Fibroblast of the conjunctiva (primary cell): ENCODE results near the gene SP140.
"Not testable (repeated sequence)": the region's sequence is repeated elsewhere in the genome, so short reads cannot be mapped to it uniquely, and the experiment has no call there.

ENCODE experiments used
- DNase-seq: peaks from one replicate; pipeline ENCODE4 v3.0.0-alpha.2; 2010; ENCODE audit warnings: low read depth

The SP140 gene

GRCh38 chr2:230326453-230327417 lies 101.2 kb downstream of the SP140 start, which contains the start of gene SP140L:
TSS of gene SP140L (plus strand) at chr2:230327193. CDS start at chr2:230327270, 77 bp downstream.
- DNase-seq: peak; percentile 62

- no peak for DNase-seq
These were observed 102.0 kb downstream of the SP140 start for GRCh38 chr2:230327418-230328154.

GRCh38 chr2:230328155-230328458 lies 102.6 kb downstream of the SP140 start:
- no peak for DNase-seq

GRCh38 chr2:230329946-230330605 lies 104.5 kb downstream of the SP140 start:
- DNase-seq: no peak

GRCh38 chr2:230330725-230331124 lies 105.2 kb downstream of the SP140 start:
- DNase-seq: no peak

GRCh38 chr2:230335461-230335863 lies 109.9 kb downstream of the SP140 start:
- DNase-seq: no peak

GRCh38 chr2:230335864-230336506 lies 110.4 kb downstream of the SP140 start:
- no peak for DNase-seq

GRCh38 chr2:230341936-230342528 lies 116.5 kb downstream of the SP140 start:
- not testable (repeated sequence) for DNase-seq

GRCh38 chr2:230343041-230343624 lies 117.6 kb downstream of the SP140 start:
- not testable (repeated sequence) for DNase-seq

- no peak for DNase-seq
These were observed 118.2 kb downstream of the SP140 start for GRCh38 chr2:230343747-230344146.

GRCh38 chr2:230346465-230346864 lies 120.9 kb downstream of the SP140 start:
- DNase-seq: no peak

- no peak for DNase-seq
These were observed 121.5 kb downstream of the SP140 start for GRCh38 chr2:230346921-230347533.

- DNase-seq: no peak
These were observed 122.2 kb downstream of the SP140 start for GRCh38 chr2:230347659-230348305.

GRCh38 chr2:230348787-230349186 lies 123.3 kb downstream of the SP140 start:
- DNase-seq: no peak

GRCh38 chr2:230356084-230356483 lies 130.5 kb downstream of the SP140 start:
- peak; percentile 9 for DNase-seq

GRCh38 chr2:230358305-230358704 lies 132.8 kb downstream of the SP140 start:
- no peak for DNase-seq

- DNase-seq: no peak
These were observed 134.5 kb downstream of the SP140 start for GRCh38 chr2:230360028-230360427.

GRCh38 chr2:230362030-230362691 lies 136.6 kb downstream of the SP140 start:
- DNase-seq: no peak
